IMR-90 (cell line): ENCODE results near the gene ALKBH6.

Experiments used
- POLR2A ChIP-seq: IDR thresholded peaks from 2 replicates; pipeline ENCODE4 v1.6.1; 2012; ENCODE audit warnings: mild to moderate bottlenecking, low read depth, low read length
- TF ChIP-seq, protein P1 (sequence below): conservative IDR thresholded peaks from 2 replicates; pipeline ENCODE4 v1.5.1; 2012; ENCODE audit warnings: mild to moderate bottlenecking, low read depth, low read length, improper control_type of control experiment

DNA sequence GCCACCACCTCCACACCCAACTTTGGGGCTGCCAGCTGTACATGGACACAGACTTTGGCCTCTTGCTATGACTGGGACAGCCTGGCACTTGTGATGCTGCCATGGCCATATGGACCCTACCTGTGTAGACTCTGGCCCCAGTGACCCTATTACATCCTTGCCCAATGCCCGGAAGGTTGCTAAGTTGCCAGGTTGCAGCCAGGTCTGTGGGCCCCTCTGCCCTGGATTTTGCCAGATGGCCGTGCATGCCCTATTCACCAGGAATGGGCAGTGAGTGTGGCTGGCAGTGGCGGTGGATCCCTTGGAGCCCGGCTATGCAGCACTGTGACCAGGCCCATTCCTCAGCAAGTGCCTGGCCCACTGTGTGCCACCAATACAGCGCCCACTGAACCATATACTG lies 27.9 kb downstream of the ALKBH6 start:
- no peak for TF ChIP-seq POLR2A
- TF ChIP-seq, protein P1, sequence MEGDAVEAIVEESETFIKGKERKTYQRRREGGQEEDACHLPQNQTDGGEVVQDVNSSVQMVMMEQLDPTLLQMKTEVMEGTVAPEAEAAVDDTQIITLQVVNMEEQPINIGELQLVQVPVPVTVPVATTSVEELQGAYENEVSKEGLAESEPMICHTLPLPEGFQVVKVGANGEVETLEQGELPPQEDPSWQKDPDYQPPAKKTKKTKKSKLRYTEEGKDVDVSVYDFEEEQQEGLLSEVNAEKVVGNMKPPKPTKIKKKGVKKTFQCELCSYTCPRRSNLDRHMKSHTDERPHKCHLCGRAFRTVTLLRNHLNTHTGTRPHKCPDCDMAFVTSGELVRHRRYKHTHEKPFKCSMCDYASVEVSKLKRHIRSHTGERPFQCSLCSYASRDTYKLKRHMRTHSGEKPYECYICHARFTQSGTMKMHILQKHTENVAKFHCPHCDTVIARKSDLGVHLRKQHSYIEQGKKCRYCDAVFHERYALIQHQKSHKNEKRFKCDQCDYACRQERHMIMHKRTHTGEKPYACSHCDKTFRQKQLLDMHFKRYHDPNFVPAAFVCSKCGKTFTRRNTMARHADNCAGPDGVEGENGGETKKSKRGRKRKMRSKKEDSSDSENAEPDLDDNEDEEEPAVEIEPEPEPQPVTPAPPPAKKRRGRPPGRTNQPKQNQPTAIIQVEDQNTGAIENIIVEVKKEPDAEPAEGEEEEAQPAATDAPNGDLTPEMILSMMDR = no peak
